RWPE2 (cell line): Measurements from ENCODE around the gene DLG1.

Experiments
- ATAC-seq: fragments of 200-7000 bp; cut with Tn5 transposase; 3 replicates; pipeline ENCODE4 v1.9.1; 2021; ENCODE audit warnings: low read depth
- DNase-seq: peaks from one replicate; pipeline ENCODE4 v3.0.0-alpha.2; 2020; ENCODE audit warnings: low spot score
- H3K27ac ChIP-seq: fragments of 450-650 bp; 2 replicates; pipeline ENCODE4 v1.5.1; 2017; ENCODE audit warnings: mild to moderate bottlenecking; ENCODE audit not compliant: poor library complexity, severe bottlenecking
- H3K27me3 ChIP-seq: fragments of 250-450 bp; sonication (Bioruptor Pico); 2 replicates; pipeline ENCODE4 v1.5.1; 2021; ENCODE audit warnings: mild to moderate bottlenecking, moderate library complexity; ENCODE audit not compliant: insufficient read depth, poor library complexity, severe bottlenecking
- H3K36me3 ChIP-seq: fragments of 250-450 bp; sonication (Bioruptor Pico); 2 replicates; pipeline ENCODE4 v1.5.1; 2020; ENCODE audit warnings: low read depth, mild to moderate bottlenecking, moderate library complexity
- H3K4me1 ChIP-seq: fragments of 250-450 bp; sonication (Bioruptor Pico); 2 replicates; pipeline ENCODE4 v1.5.1; 2021; ENCODE audit warnings: mild to moderate bottlenecking, moderate library complexity; ENCODE audit not compliant: insufficient read depth, poor library complexity, severe bottlenecking
- H3K4me3 ChIP-seq: fragments of 250-450 bp; sonication (Bioruptor Pico); 2 replicates; pipeline ENCODE4 v1.5.1; 2021; ENCODE audit warnings: mild to moderate bottlenecking, moderate library complexity; ENCODE audit not compliant: severe bottlenecking
- H3K9me3 ChIP-seq: fragments of 250-450 bp; sonication (Bioruptor Pico); 2 replicates; pipeline ENCODE4 v1.5.1; 2021; ENCODE audit warnings: mild to moderate bottlenecking, moderate library complexity; ENCODE audit not compliant: severe bottlenecking
- TF ChIP-seq, protein P1 (sequence below): fragments of 450-650 bp; IDR thresholded peaks from one replicate; pipeline ENCODE4 v1.5.1; 2017; ENCODE audit warnings: mild to moderate bottlenecking, moderate library complexity; ENCODE audit not compliant: poor library complexity, severe bottlenecking

Gene DLG1

GRCh38 chr3:197286678-197287077 lies 11.7 kb downstream of the DLG1 start:
- peaks cover 81% of the 10 kb centered on the region for H3K36me3 ChIP-seq
- TF ChIP-seq, protein P1, sequence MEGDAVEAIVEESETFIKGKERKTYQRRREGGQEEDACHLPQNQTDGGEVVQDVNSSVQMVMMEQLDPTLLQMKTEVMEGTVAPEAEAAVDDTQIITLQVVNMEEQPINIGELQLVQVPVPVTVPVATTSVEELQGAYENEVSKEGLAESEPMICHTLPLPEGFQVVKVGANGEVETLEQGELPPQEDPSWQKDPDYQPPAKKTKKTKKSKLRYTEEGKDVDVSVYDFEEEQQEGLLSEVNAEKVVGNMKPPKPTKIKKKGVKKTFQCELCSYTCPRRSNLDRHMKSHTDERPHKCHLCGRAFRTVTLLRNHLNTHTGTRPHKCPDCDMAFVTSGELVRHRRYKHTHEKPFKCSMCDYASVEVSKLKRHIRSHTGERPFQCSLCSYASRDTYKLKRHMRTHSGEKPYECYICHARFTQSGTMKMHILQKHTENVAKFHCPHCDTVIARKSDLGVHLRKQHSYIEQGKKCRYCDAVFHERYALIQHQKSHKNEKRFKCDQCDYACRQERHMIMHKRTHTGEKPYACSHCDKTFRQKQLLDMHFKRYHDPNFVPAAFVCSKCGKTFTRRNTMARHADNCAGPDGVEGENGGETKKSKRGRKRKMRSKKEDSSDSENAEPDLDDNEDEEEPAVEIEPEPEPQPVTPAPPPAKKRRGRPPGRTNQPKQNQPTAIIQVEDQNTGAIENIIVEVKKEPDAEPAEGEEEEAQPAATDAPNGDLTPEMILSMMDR = no peak
- DNase-seq (no peak), ATAC-seq (no peak)
- no peaks in the 10 kb centered on the region for H3K9me3 ChIP-seq
- no peak overlapping the region for H3K27ac ChIP-seq
- no peak overlapping the region for H3K4me3 ChIP-seq
- peaks cover 29% of the 10 kb centered on the region for H3K4me1 ChIP-seq
- H3K27me3 ChIP-seq = no peaks in the 10 kb centered on the region

DNA sequence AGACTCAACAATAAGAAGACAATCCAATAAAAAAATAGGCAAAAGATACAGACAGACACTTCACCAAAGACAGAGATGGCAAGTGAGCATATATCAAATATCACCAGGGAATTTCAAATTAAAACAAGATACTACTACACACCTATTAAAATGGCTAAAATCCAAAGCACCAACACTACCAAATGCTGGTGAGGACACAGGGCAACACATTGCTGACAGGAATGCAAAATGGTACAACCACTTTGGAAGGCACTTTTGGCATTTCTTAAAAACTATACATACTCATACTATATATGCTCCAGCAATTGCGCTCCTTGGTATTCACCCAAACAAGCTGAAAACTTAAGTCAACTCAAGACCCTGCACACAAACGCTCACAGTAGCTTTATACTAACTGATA lies 12.9 kb downstream of the DLG1 start:
- H3K27me3 ChIP-seq = no peaks in the 10 kb centered on the region
- H3K9me3 ChIP-seq = peaks cover 3% of the 10 kb centered on the region
- DNase-seq (no peak), ATAC-seq (no peak)
- H3K4me3 ChIP-seq = no peak overlapping the region
- no peak overlapping the region for H3K27ac ChIP-seq
- H3K36me3 ChIP-seq = peaks cover 86% of the 10 kb centered on the region
- H3K4me1 ChIP-seq = peaks cover 21% of the 10 kb centered on the region
- TF ChIP-seq, protein P1 = no peak

GRCh38 chr3:197283045-197283444 lies 15.4 kb downstream of the DLG1 start:
- Histone ChIP-seq H3K27me3 (no peaks in the 10 kb centered on the region), H3K9me3 (peaks cover 3% of the 10 kb centered on the region), H3K36me3 (peaks cover 91% of the 10 kb centered on the region), H3K4me1 (peaks cover 3% of the 10 kb centered on the region), H3K27ac (no peak overlapping the region), H3K4me3 (no peak overlapping the region)
- no peak for DNase-seq
- TF ChIP-seq, protein P1 = no peak
- ATAC-seq = no peak

- Histone ChIP-seq H3K27me3 (no peaks in the 10 kb centered on the region), H3K4me1 (peaks cover 3% of the 10 kb centered on the region), H3K4me3 (no peak overlapping the region), H3K9me3 (peaks cover 3% of the 10 kb centered on the region), H3K27ac (no peak overlapping the region), H3K36me3 (peaks cover 87% of the 10 kb centered on the region)
- DNase-seq = no peak
- ATAC-seq = no peak
- TF ChIP-seq, protein P1 = no peak
Observed at GRCh38 chr3:197281849-197282248, 16.6 kb downstream of the DLG1 start.

DNA sequence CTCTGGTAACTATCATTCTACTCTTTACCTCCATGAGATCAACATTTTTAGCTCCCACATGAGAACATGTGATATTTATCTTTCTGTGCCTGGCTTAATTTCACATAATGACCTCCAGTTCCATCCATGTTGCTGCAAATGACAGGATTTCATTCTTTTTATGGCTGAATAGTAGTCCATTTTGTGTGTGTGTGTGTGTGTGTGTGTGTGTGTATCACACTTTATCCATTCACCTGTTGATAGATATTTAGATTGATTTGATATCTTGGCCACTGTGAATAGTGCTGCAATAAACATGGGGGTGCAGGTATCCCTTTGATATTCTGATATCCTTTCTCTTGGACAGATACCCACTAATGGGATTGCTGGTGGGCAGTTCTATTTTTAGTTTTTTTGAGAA lies 18.3 kb downstream of the DLG1 start:
- ATAC-seq (no peak), DNase-seq (no peak)
- H3K27me3 ChIP-seq = no peaks in the 10 kb centered on the region
- peaks cover 3% of the 10 kb centered on the region for H3K9me3 ChIP-seq
- peaks cover 3% of the 10 kb centered on the region for H3K4me1 ChIP-seq
- H3K36me3 ChIP-seq = peaks cover 88% of the 10 kb centered on the region
- H3K4me3 ChIP-seq = no peak overlapping the region
- TF ChIP-seq, protein P1 = no peak
- H3K27ac ChIP-seq = no peak overlapping the region
